DOHH2 (cell line): ENCODE measurements around the gene SCAF4.

Experiments
- EZH2phosphoT487 ChIP-seq: fragments of 200-600 bp; sonication (generic); IDR thresholded peaks from 2 replicates; pipeline ENCODE4 v1.6.1; 2017; ENCODE audit warnings: borderline replicate concordance, mild to moderate bottlenecking, antibody characterized with exemption, low read length, moderate library complexity, mixed read lengths
- TF ChIP-seq, protein P1 (sequence below): fragments of 200-600 bp; sonication (generic); IDR thresholded peaks from one replicate; pipeline ENCODE4 v1.5.1; 2014; ENCODE audit warnings: antibody characterized with exemption, mild to moderate bottlenecking, low read depth, low read length; ENCODE audit not compliant: poor library complexity, severe bottlenecking

DNA sequence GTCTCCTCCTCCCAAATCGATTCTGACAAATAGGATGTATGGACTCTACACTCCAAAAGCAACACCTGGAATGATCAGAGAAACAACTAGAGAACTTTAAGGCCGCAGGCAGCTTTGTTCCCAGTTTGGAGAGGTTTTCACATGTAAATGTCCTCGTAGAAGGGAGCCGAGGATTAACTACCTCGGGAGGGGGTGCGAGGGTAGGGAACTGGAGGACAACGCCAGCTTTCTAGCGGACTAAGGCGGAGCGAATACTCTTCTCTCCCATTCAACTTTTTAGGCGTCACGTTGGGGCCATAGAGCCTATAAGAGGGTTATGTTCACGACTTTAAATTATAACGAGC, 1.2 kb downstream of the SCAF4 start:
- TF ChIP-seq, protein P1, sequence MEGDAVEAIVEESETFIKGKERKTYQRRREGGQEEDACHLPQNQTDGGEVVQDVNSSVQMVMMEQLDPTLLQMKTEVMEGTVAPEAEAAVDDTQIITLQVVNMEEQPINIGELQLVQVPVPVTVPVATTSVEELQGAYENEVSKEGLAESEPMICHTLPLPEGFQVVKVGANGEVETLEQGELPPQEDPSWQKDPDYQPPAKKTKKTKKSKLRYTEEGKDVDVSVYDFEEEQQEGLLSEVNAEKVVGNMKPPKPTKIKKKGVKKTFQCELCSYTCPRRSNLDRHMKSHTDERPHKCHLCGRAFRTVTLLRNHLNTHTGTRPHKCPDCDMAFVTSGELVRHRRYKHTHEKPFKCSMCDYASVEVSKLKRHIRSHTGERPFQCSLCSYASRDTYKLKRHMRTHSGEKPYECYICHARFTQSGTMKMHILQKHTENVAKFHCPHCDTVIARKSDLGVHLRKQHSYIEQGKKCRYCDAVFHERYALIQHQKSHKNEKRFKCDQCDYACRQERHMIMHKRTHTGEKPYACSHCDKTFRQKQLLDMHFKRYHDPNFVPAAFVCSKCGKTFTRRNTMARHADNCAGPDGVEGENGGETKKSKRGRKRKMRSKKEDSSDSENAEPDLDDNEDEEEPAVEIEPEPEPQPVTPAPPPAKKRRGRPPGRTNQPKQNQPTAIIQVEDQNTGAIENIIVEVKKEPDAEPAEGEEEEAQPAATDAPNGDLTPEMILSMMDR, result no peak
- TF ChIP-seq EZH2phosphoT487, result no peak
